ENCODE measurements around the gene AKT3.

- TF ChIP-seq, protein P1, sequence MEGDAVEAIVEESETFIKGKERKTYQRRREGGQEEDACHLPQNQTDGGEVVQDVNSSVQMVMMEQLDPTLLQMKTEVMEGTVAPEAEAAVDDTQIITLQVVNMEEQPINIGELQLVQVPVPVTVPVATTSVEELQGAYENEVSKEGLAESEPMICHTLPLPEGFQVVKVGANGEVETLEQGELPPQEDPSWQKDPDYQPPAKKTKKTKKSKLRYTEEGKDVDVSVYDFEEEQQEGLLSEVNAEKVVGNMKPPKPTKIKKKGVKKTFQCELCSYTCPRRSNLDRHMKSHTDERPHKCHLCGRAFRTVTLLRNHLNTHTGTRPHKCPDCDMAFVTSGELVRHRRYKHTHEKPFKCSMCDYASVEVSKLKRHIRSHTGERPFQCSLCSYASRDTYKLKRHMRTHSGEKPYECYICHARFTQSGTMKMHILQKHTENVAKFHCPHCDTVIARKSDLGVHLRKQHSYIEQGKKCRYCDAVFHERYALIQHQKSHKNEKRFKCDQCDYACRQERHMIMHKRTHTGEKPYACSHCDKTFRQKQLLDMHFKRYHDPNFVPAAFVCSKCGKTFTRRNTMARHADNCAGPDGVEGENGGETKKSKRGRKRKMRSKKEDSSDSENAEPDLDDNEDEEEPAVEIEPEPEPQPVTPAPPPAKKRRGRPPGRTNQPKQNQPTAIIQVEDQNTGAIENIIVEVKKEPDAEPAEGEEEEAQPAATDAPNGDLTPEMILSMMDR (IDR thresholded peaks at IDR 0.05), result no peak
- no peak for TF ChIP-seq POLR2A (IDR thresholded peaks at IDR 0.05)
Measured at GRCh38 chr1:243792891-243793290, 57.2 kb downstream of the AKT3 start.

Measured in esophagus squamous epithelium (tissue), 4 donors.